IPS DF 6.9 (cell line): ENCODE measurements around the gene SERPIND1.

Source experiments
- DNase-seq: peaks from one replicate; pipeline ENCODE4 v3.0.0-alpha.2; 2013; ENCODE audit warnings: low read depth, low spot score
- H3K27ac ChIP-seq: one replicate; pipeline ENCODE4 v1.5.1; 2013; ENCODE audit warnings: low read length, control low read depth
- H3K27me3 ChIP-seq: 2 replicates; pipeline ENCODE4 v1.6.1; 2013; ENCODE audit warnings: mild to moderate bottlenecking, low read length; ENCODE audit not compliant: control insufficient read depth, insufficient read depth
- H3K36me3 ChIP-seq: 2 replicates; pipeline ENCODE4 v1.6.1; 2013; ENCODE audit warnings: low read length; ENCODE audit not compliant: control insufficient read depth, insufficient read depth
- H3K4me1 ChIP-seq: 2 replicates; pipeline ENCODE4 v1.6.1; 2013; ENCODE audit warnings: low read length; ENCODE audit not compliant: control insufficient read depth, insufficient read depth
- H3K4me3 ChIP-seq: 2 replicates; pipeline ENCODE4 v1.5.1; 2013; ENCODE audit warnings: mild to moderate bottlenecking, low read length
- H3K9me3 ChIP-seq: 2 replicates; pipeline ENCODE4 v1.6.1; 2013; ENCODE audit warnings: low read length, inconsistent platforms; ENCODE audit not compliant: control insufficient read depth, insufficient read depth
- WGBS: extraction: QIAGEN DNeasy Blood & Tissue Kit; methylation state at CpG from one replicate; pipeline ENCODE4 v1.1.7; 2013; ENCODE audit warnings: mixed read lengths, missing lambda C conversion rate; ENCODE audit not compliant: insufficient read length, insufficient coverage; 5-methylcytosine and 5-hydroxymethylcytosine counted together

The SERPIND1 gene

GRCh38 chr22:20775342-20775895, 1.5 kb downstream of the SERPIND1 start:
- Histone ChIP-seq H3K4me1 (no peaks in the 10 kb centered on the region), H3K27me3 (no peaks in the 10 kb centered on the region), H3K9me3 (no peaks in the 10 kb centered on the region), H3K4me3 (no peak overlapping the region), H3K36me3 (no peaks in the 10 kb centered on the region), H3K27ac (no peak overlapping the region)
- no CpG with 5 or more reads among the region's 4 CpGs for WGBS
- no peak for DNase-seq

GRCh38 chr22:20776624-20777405, 2.9 kb downstream of the SERPIND1 start:
- Histone ChIP-seq H3K4me3 (no peak overlapping the region), H3K27me3 (no peaks in the 10 kb centered on the region), H3K4me1 (no peaks in the 10 kb centered on the region), H3K27ac (no peak overlapping the region), H3K9me3 (no peaks in the 10 kb centered on the region), H3K36me3 (no peaks in the 10 kb centered on the region)
- no peak for DNase-seq
- WGBS: 100% methylated on average over 1 of the region's 17 CpGs

- H3K36me3 ChIP-seq: no peaks in the 10 kb centered on the region
- H3K27me3 ChIP-seq: no peaks in the 10 kb centered on the region
- DNase-seq: no peak
- H3K27ac ChIP-seq: no peak overlapping the region
- H3K4me1 ChIP-seq: no peaks in the 10 kb centered on the region
- H3K4me3 ChIP-seq: no peak overlapping the region
- H3K9me3 ChIP-seq: no peaks in the 10 kb centered on the region
- WGBS: no CpG with 5 or more reads among the region's 10 CpGs
Observed at GRCh38 chr22:20777420-20778177, 3.7 kb downstream of the SERPIND1 start.

- no CpG with 5 or more reads among the region's 25 CpGs for WGBS
- H3K27ac ChIP-seq: no peak overlapping the region
Observed at GRCh38 chr22:20779014-20779817, 5.3 kb downstream of the SERPIND1 start.

GRCh38 chr22:20779818-20780158, 5.9 kb downstream of the SERPIND1 start:
- Histone ChIP-seq H3K27me3 (no peaks in the 10 kb centered on the region), H3K4me3 (no peak overlapping the region), H3K27ac (no peak overlapping the region), H3K4me1 (peaks cover 2% of the 10 kb centered on the region; the same call in 1 of the 2 replicates), H3K9me3 (no peaks in the 10 kb centered on the region), H3K36me3 (no peaks in the 10 kb centered on the region)
- WGBS: no CpG with 5 or more reads among the region's 5 CpGs
- no peak for DNase-seq

More at GRCh38 chr22:20779014-20779817, 5.3 kb downstream of the SERPIND1 start:
- Histone ChIP-seq H3K27me3 (no peaks in the 10 kb centered on the region), H3K4me1 (peaks cover 2% of the 10 kb centered on the region; the same call in 1 of the 2 replicates), H3K9me3 (no peaks in the 10 kb centered on the region), H3K36me3 (no peaks in the 10 kb centered on the region), H3K4me3 (no peak overlapping the region)
- DNase-seq: no peak

- WGBS: no CpG with 5 or more reads among the region's 11 CpGs
- no peaks in the 10 kb centered on the region for H3K36me3 ChIP-seq
- H3K9me3 ChIP-seq: no peaks in the 10 kb centered on the region
- no peak overlapping the region for H3K27ac ChIP-seq
- H3K4me3 ChIP-seq: no peak overlapping the region
- H3K4me1 ChIP-seq: peaks cover 2% of the 10 kb centered on the region; the same call in 1 of the 2 replicates
- no peaks in the 10 kb centered on the region for H3K27me3 ChIP-seq
- DNase-seq: no peak
Observed at GRCh38 chr22:20781272-20781990, 7.5 kb downstream of the SERPIND1 start.

- Histone ChIP-seq H3K4me1 (peaks cover 2% of the 10 kb centered on the region; the same call in 1 of the 2 replicates), H3K9me3 (no peaks in the 10 kb centered on the region), H3K27ac (no peak overlapping the region), H3K4me3 (no peak overlapping the region), H3K36me3 (no peaks in the 10 kb centered on the region), H3K27me3 (no peaks in the 10 kb centered on the region)
- WGBS: no CpG with 5 or more reads among the region's 4 CpGs
- DNase-seq: no peak
Observed at GRCh38 chr22:20782083-20782482, 8.2 kb downstream of the SERPIND1 start.

- Histone ChIP-seq H3K27me3 (no peaks in the 10 kb centered on the region), H3K27ac (no peak overlapping the region), H3K4me1 (peaks cover 2% of the 10 kb centered on the region; the same call in 1 of the 2 replicates), H3K36me3 (no peaks in the 10 kb centered on the region), H3K4me3 (no peak overlapping the region), H3K9me3 (no peaks in the 10 kb centered on the region)
- DNase-seq: no peak
- no CpG with 5 or more reads among the region's 4 CpGs for WGBS
Observed at GRCh38 chr22:20782596-20783299, 8.8 kb downstream of the SERPIND1 start.

GRCh38 chr22:20783300-20783673, 9.4 kb downstream of the SERPIND1 start:
- Histone ChIP-seq H3K27ac (no peak overlapping the region), H3K4me3 (no peak overlapping the region), H3K27me3 (no peaks in the 10 kb centered on the region), H3K4me1 (peaks cover 2% of the 10 kb centered on the region; the same call in 1 of the 2 replicates), H3K36me3 (no peaks in the 10 kb centered on the region), H3K9me3 (no peaks in the 10 kb centered on the region)
- WGBS: no CpG with 5 or more reads among the region's 3 CpGs
- DNase-seq: no peak
